HEK293 (cell line): ENCODE measurements around the gene NEK1.

ENCODE experiments used
- CTCF ChIA-PET: fragments of 350-600 bp; formaldehyde crosslinking; extraction: SDS; loops from one replicate; lab custom pipeline; 2021; ENCODE audit warnings: antibody characterized with exemption; lab: Yijun Ruan, JAX
- POLR2A ChIA-PET: fragments of 300-600 bp; formaldehyde crosslinking; extraction: SDS; loops from one replicate; lab custom pipeline; 2020; ENCODE audit warnings: antibody characterized with exemption, inconsistent platforms; lab: Yijun Ruan, JAX
- H3K27ac ChIP-seq: fragments of 200-500 bp; sonication (Bioruptor generic); 2 replicates; pipeline ENCODE4 v1.5.1; 2014; ENCODE audit warnings: low read depth, low read length, control low read depth, inconsistent platforms; ENCODE audit errors: extremely low read depth
- H3K36me3 ChIP-seq, 2 experiments: fragments of 200-500 bp in 1 of 2; sonication (Bioruptor generic) in 1 of 2; 1 replicate in 1 of 2; 2 replicates in 1 of 2; pipeline ENCODE4 v1.5.1; 2014 to 2017; ENCODE audit warnings: inconsistent platforms in 2 of 2, low read length in 2 of 2; ENCODE audit not compliant: control insufficient read depth in 2 of 2, insufficient read depth in 1 of 2
- H3K4me1 ChIP-seq: fragments of 200-500 bp; sonication (Bioruptor generic); 2 replicates; pipeline ENCODE4 v1.5.1; 2014; ENCODE audit warnings: mild to moderate bottlenecking, low read length, inconsistent platforms; ENCODE audit not compliant: control insufficient read depth, insufficient read depth
- H3K4me3 ChIP-seq: 2 replicates; pipeline ENCODE4 v1.5.1; 2011; ENCODE audit warnings: low read depth, mild to moderate bottlenecking, control low read depth, low read length, moderate library complexity
- H3K9me3 ChIP-seq: fragments of 200-500 bp; sonication (Bioruptor generic); 2 replicates; pipeline ENCODE4 v1.5.1; 2014; ENCODE audit warnings: low read depth, low read length, inconsistent platforms; ENCODE audit not compliant: control insufficient read depth, insufficient read depth
- FEZF1 ChIP-seq: fragments of 450-650 bp; formaldehyde crosslinking; IDR thresholded peaks from 2 replicates; pipeline ENCODE4 v1.5.1; 2016; ENCODE audit warnings: missing biosample characterization, missing genetic modification characterization
- IKZF3 ChIP-seq: fragments of 450-650 bp; IDR thresholded peaks from 2 replicates; pipeline ENCODE4 v1.5.0; 2018; ENCODE audit warnings: missing biosample characterization, mild to moderate bottlenecking, missing genetic modification characterization, moderate library complexity
- KLF9 ChIP-seq: fragments of 450-650 bp; formaldehyde crosslinking; IDR thresholded peaks from 2 replicates; pipeline ENCODE4 v1.5.1; 2016; ENCODE audit warnings: missing biosample characterization, missing genetic modification characterization, low read depth
- SALL2 ChIP-seq: fragments of 450-650 bp; formaldehyde crosslinking; IDR thresholded peaks from 2 replicates; pipeline ENCODE4 v1.5.0; 2017; ENCODE audit warnings: missing biosample characterization, mild to moderate bottlenecking, missing genetic modification characterization, borderline replicate concordance
- SCRT1 ChIP-seq: fragments of 450-650 bp; formaldehyde crosslinking; IDR thresholded peaks from 2 replicates; pipeline ENCODE4 v1.5.1; 2016; ENCODE audit warnings: missing biosample characterization, missing genetic modification characterization, borderline replicate concordance
- SETDB1 ChIP-seq: IDR thresholded peaks from one replicate; pipeline ENCODE4 v1.6.1; 2017; ENCODE audit warnings: mild to moderate bottlenecking, low read length, moderate library complexity, mixed read lengths; ENCODE audit not compliant: insufficient read length
- SP7 ChIP-seq: fragments of 450-650 bp; formaldehyde crosslinking; IDR thresholded peaks from 2 replicates; pipeline ENCODE4 v1.5.1; 2016; ENCODE audit warnings: missing biosample characterization, missing genetic modification characterization
- YY2 ChIP-seq: fragments of 450-650 bp; formaldehyde crosslinking; IDR thresholded peaks from 2 replicates; pipeline ENCODE4 v1.5.1; 2016; ENCODE audit warnings: missing biosample characterization, missing genetic modification characterization
- ZBTB48 ChIP-seq: fragments of 450-650 bp; formaldehyde crosslinking; IDR thresholded peaks from 2 replicates; pipeline ENCODE4 v1.5.1; 2016; ENCODE audit warnings: missing biosample characterization, missing genetic modification characterization
- ZBTB8A ChIP-seq: fragments of 450-650 bp; formaldehyde crosslinking; IDR thresholded peaks from 2 replicates; pipeline ENCODE4 v1.5.1; 2016; ENCODE audit warnings: missing biosample characterization, missing genetic modification characterization
- ZNF184 ChIP-seq: fragments of 450-650 bp; IDR thresholded peaks from 2 replicates; pipeline ENCODE4 v1.5.1; 2018; ENCODE audit warnings: missing biosample characterization, mild to moderate bottlenecking, missing genetic modification characterization
- ZNF23 ChIP-seq: fragments of 450-650 bp; formaldehyde crosslinking; IDR thresholded peaks from 2 replicates; pipeline ENCODE4 v1.5.1; 2016; ENCODE audit warnings: missing biosample characterization, missing genetic modification characterization, borderline replicate concordance
- ZNF292 ChIP-seq: fragments of 450-650 bp; formaldehyde crosslinking; IDR thresholded peaks from 2 replicates; pipeline ENCODE4 v1.5.1; 2016; ENCODE audit warnings: low read depth, missing biosample characterization, missing genetic modification characterization, borderline replicate concordance
- ZNF335 ChIP-seq: fragments of 450-650 bp; formaldehyde crosslinking; conservative IDR thresholded peaks from 2 replicates; pipeline ENCODE4 v1.5.1; 2016; ENCODE audit warnings: missing biosample characterization, missing genetic modification characterization
- ZNF391 ChIP-seq: fragments of 450-650 bp; formaldehyde crosslinking; IDR thresholded peaks from 2 replicates; pipeline ENCODE4 v1.5.1; 2016; ENCODE audit warnings: low read depth, missing biosample characterization, missing genetic modification characterization, borderline replicate concordance
- ZNF561 ChIP-seq: fragments of 450-650 bp; IDR thresholded peaks from 2 replicates; pipeline ENCODE4 v1.5.1; 2018; ENCODE audit warnings: missing biosample characterization, missing genetic modification characterization, borderline replicate concordance
- ZNF610 ChIP-seq: fragments of 450-650 bp; formaldehyde crosslinking; IDR thresholded peaks from 2 replicates; pipeline ENCODE4 v1.5.1; 2016; ENCODE audit warnings: missing biosample characterization, missing genetic modification characterization, borderline replicate concordance
- ZNF629 ChIP-seq: fragments of 450-650 bp; formaldehyde crosslinking; IDR thresholded peaks from 2 replicates; pipeline ENCODE4 v1.5.1; 2017; ENCODE audit warnings: missing biosample characterization, missing genetic modification characterization
- ZNF654 ChIP-seq: fragments of 450-650 bp; formaldehyde crosslinking; IDR thresholded peaks from 2 replicates; pipeline ENCODE4 v1.5.1; 2016; ENCODE audit warnings: low read depth, missing biosample characterization, missing genetic modification characterization
- ZNF660 ChIP-seq: fragments of 450-650 bp; IDR thresholded peaks from 2 replicates; pipeline ENCODE4 v1.5.1; 2018; ENCODE audit warnings: missing biosample characterization, mild to moderate bottlenecking, missing genetic modification characterization
- TF ChIP-seq, protein P1 (sequence below): IDR thresholded peaks from 2 replicates; pipeline ENCODE4 v1.6.1; 2011; ENCODE audit warnings: mild to moderate bottlenecking, low read depth, low read length, borderline replicate concordance
- TF ChIP-seq, protein P2 (sequence below): fragments of 450-650 bp; formaldehyde crosslinking; IDR thresholded peaks from 2 replicates; pipeline ENCODE4 v1.5.1; 2016; ENCODE audit warnings: missing biosample characterization, missing genetic modification characterization
- TF ChIP-seq, protein P3 (sequence below): fragments of 450-650 bp; formaldehyde crosslinking; IDR thresholded peaks from 2 replicates; pipeline ENCODE4 v1.5.1; 2016; ENCODE audit warnings: missing biosample characterization, missing genetic modification characterization, borderline replicate concordance
- TF ChIP-seq, protein P4 (sequence below): fragments of 450-650 bp; formaldehyde crosslinking; IDR thresholded peaks from 2 replicates; pipeline ENCODE4 v1.5.1; 2016; ENCODE audit warnings: missing biosample characterization, missing genetic modification characterization

The NEK1 gene

DNA sequence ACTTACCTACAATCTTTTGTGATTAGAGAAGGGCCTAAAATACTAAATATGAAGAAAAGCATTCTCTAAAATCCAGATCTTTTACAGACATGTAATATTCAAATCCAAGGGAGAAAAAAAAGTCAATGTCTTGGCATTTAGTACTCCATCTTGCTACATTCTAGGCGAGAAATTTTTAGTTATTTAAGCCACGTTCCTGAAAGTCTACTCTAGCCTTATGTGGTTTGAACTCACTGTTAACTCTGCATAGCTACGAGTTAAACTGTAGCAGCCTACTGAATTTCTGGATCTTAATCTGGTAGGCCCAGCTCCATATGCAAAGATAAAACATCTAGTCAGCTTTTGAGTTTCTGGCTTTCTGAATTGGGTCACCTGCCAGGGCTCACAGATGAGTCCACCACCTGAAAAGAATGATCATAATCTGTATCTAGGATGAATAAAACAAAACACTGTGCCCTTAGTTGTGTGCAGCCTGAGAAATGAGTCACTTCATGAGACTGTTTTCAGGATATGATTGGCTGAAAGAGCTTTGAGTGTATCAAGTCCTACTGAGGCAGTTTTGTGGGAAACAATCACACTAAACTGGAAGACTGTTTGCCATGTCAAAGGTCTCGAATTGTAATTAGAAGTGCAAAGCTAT lies 3.2 kb upstream of the NEK1 start (continued):
- TF ChIP-seq ZNF292 (tag by site-specific recombination): no peak
- TF ChIP-seq, protein P1, sequence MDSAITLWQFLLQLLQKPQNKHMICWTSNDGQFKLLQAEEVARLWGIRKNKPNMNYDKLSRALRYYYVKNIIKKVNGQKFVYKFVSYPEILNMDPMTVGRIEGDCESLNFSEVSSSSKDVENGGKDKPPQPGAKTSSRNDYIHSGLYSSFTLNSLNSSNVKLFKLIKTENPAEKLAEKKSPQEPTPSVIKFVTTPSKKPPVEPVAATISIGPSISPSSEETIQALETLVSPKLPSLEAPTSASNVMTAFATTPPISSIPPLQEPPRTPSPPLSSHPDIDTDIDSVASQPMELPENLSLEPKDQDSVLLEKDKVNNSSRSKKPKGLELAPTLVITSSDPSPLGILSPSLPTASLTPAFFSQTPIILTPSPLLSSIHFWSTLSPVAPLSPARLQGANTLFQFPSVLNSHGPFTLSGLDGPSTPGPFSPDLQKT: no peak
- no peak for TF ChIP-seq ZNF23 (tag by site-specific recombination)
- TF ChIP-seq, all 188 proteins: peak for 0

DNA sequence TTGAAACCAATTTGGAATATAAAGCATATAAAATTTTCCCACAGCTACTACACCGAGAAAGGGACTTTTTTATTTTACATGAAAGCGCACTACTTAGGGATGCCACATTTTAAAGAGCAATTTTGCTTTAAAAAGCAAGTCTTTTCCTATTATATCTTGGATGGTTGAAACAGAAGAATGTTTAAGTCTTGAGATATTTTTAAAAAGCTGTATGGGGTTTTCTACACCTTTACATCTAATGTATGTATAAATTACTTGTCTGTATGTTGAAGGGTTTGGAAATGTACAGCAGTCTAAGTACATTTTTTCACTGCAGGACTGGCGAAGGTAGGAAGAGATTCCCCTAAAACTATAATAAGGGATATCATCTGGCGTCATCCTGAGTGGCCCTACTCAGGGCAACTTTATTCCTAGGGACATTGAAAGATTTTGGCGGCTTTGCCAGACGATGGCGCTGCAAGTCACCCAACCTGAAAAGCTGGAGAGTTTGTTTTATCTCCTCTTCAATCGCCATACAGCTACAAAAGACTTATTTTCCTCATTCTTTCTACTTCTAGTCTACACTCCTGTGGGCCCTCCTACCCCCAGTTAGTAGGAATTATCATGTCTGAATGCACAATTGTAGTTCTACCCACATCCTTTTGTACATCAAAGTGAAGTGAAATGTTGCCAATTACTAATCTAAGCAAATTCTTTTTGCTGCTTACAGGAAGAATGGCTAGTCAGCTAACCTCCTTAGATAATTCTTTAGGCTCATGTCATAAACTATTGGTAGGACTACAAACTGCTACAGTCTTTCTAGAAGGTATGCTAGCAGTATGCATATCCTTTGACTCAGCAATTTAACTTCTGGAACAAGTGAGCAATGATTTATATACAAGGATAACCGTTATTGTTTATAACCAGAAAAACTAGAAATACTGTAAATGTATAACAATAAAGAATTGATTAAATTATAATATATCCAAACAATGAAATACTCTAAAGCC lies 782 bp upstream of the NEK1 start:
- Histone ChIP-seq H3K27ac (no peak overlapping the region), H3K36me3 (no peaks in the 10 kb centered on the region), H3K9me3 (no peaks in the 10 kb centered on the region), H3K4me1 (no peaks in the 10 kb centered on the region), H3K4me3 (peak overlapping the region; percentile 97)
- ChIA-PET POLR2A (interaction anchor here (0.6 to 1.5 kb wide), 5 partner anchors 8 to 414 kb away, joined by 3 to 8 read pairs (median 4); partner anchors contain the start of gene HPF1), CTCF (interaction anchor here (0.6 to 1.8 kb wide), 21 partner anchors 14 to 725 kb away, joined by 3 to 14 read pairs (median 4); no protein-coding TSS in a partner anchor)
- TF ChIP-seq ZBTB48 (tag by site-specific recombination): peak; percentile 82
- no peak for TF ChIP-seq ZNF391 (tag by site-specific recombination)
- TF ChIP-seq SCRT1 (tag by site-specific recombination): no peak
- peak; percentile 85 for TF ChIP-seq ZNF654 (tag by site-specific recombination)
- peak; percentile 47; the same call in 1 of the 2 replicates for TF ChIP-seq ZNF335
- no peak for TF ChIP-seq ZNF561 (tag by site-specific recombination)
- no peak for TF ChIP-seq FEZF1
- no peak for TF ChIP-seq KLF9 (tag by site-specific recombination)
- TF ChIP-seq, protein P2, sequence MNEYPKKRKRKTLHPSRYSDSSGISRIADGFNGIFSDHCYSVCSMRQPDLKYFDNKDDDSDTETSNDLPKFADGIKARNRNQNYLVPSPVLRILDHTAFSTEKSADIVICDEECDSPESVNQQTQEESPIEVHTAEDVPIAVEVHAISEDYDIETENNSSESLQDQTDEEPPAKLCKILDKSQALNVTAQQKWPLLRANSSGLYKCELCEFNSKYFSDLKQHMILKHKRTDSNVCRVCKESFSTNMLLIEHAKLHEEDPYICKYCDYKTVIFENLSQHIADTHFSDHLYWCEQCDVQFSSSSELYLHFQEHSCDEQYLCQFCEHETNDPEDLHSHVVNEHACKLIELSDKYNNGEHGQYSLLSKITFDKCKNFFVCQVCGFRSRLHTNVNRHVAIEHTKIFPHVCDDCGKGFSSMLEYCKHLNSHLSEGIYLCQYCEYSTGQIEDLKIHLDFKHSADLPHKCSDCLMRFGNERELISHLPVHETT (tag by site-specific recombination): no peak
- TF ChIP-seq IKZF3: 0 out of 2 replicates have a peak, but pooled peaks have one; percentile 28
- no peak for TF ChIP-seq SALL2 (tag by site-specific recombination)
- no peak for TF ChIP-seq ZNF610 (tag by site-specific recombination)
- peak; percentile 79 for TF ChIP-seq ZNF660 (tag by site-specific recombination)
- TF ChIP-seq ZBTB8A (tag by site-specific recombination): peak; percentile 64
- TF ChIP-seq, protein P3, sequence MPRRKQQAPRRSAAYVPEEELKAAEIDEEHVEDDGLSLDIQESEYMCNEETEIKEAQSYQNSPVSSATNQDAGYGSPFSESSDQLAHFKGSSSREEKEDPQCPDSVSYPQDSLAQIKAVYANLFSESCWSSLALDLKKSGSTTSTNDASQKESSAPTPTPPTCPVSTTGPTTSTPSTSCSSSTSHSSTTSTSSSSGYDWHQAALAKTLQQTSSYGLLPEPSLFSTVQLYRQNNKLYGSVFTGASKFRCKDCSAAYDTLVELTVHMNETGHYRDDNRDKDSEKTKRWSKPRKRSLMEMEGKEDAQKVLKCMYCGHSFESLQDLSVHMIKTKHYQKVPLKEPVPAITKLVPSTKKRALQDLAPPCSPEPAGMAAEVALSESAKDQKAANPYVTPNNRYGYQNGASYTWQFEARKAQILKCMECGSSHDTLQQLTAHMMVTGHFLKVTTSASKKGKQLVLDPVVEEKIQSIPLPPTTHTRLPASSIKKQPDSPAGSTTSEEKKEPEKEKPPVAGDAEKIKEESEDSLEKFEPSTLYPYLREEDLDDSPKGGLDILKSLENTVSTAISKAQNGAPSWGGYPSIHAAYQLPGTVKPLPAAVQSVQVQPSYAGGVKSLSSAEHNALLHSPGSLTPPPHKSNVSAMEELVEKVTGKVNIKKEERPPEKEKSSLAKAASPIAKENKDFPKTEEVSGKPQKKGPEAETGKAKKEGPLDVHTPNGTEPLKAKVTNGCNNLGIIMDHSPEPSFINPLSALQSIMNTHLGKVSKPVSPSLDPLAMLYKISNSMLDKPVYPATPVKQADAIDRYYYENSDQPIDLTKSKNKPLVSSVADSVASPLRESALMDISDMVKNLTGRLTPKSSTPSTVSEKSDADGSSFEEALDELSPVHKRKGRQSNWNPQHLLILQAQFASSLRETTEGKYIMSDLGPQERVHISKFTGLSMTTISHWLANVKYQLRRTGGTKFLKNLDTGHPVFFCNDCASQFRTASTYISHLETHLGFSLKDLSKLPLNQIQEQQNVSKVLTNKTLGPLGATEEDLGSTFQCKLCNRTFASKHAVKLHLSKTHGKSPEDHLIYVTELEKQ (tag by site-specific recombination): no peak
- TF ChIP-seq, protein P4, sequence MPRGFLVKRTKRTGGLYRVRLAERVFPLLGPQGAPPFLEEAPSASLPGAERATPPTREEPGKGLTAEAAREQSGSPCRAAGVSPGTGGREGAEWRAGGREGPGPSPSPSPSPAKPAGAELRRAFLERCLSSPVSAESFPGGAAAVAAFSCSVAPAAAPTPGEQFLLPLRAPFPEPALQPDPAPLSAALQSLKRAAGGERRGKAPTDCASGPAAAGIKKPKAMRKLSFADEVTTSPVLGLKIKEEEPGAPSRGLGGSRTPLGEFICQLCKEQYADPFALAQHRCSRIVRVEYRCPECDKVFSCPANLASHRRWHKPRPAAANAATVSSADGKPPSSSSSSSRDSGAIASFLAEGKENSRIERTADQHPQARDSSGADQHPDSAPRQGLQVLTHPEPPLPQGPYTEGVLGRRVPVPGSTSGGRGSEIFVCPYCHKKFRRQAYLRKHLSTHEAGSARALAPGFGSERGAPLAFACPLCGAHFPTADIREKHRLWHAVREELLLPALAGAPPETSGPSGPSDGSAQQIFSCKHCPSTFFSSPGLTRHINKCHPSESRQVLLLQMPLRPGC (tag by site-specific recombination): no peak
- TF ChIP-seq YY2: no peak
- TF ChIP-seq SETDB1: no peak
- TF ChIP-seq SP7 (tag by site-specific recombination): no peak
- TF ChIP-seq ZNF629 (tag by site-specific recombination): peak; percentile 12; the same call in 1 of the 2 replicates
- no peak for TF ChIP-seq ZNF184 (tag by site-specific recombination)
